ENCODE results near the gene RASGRF2.

- TF ChIP-seq CTCF (IDR thresholded peaks at IDR 0.05; ENCODE audit: insufficient read depth, low read length) (no peak), POLR2AphosphoS5 (IDR thresholded peaks at IDR 0.05; ENCODE audit: low read depth) (no peak), GABPA (IDR thresholded peaks at IDR 0.05; ENCODE audit: low read depth) (no peak), SPI1 (IDR thresholded peaks at IDR 0.05; ENCODE audit: borderline replicate concordance, low read depth) (no peak), REST (IDR thresholded peaks at IDR 0.05; ENCODE audit: insufficient replicate concordance, low read depth) (no peak)
Measured at GRCh38 chr5:81069990-81070389, 109.8 kb downstream of the RASGRF2 start.
